GM12892 (cell line): Measurements from ENCODE around the gene KMT2B.

Experiments
- DNase-seq: peaks from one replicate; pipeline ENCODE4 v3.0.0; 2011; ENCODE audit not compliant: insufficient read length
- FAIRE-seq: peaks from 2 replicates; lab custom pipeline; 2011; peaks lifted over from hg19 to GRCh38; lab: Jason Lieb, UNC
- POLR2A ChIP-seq: IDR thresholded peaks from 2 replicates; pipeline ENCODE4 v1.6.1; 2011; ENCODE audit warnings: low read depth, low read length, control low read depth
- POLR2AphosphoS5 ChIP-seq: IDR thresholded peaks from 2 replicates; pipeline ENCODE4 v1.6.1; 2011; ENCODE audit warnings: low read depth, low read length, control low read depth
- TAF1 ChIP-seq: IDR thresholded peaks from 2 replicates; pipeline ENCODE4 v1.6.1; 2011; ENCODE audit warnings: low read depth, mild to moderate bottlenecking, control low read depth, low read length, borderline replicate concordance

Gene KMT2B

DNA sequence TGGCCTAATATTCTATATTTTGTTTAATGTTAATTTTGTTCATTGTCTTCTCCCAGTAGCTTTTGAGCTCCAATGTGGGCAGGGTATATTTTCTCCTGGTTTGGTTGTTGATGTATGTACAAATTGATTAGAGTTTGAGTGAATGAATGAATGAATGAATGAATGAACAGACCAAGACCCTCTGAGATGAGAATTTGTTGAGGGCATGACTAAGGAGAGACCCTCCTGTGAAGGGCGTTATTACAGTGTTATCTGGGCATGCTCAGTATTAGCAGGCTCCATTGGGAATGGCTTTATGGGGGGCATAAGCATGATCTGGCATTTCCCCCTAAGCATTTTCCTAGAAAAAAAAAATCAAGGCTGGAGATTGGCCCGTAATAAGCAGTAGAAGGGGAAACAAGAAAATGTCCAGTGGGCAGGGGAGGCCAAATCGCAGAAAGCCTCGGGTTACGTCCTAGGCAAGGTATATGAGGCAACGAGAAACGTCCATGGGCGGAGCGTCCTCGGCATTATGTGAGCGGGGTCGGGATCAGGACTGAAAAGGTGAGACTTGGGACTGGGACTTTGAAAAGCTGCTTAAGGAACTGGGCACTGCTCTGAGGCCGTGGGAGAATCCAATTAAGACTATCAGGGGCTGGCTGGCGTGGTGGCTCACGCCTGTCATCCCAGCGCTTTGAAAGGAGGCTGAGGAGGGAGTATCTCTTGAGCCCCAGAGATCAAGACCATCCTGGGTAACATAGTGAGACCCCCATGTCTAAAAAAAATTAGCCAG, 56.7 kb downstream of the KMT2B start:
- DNase-seq, result no peak
- TF ChIP-seq POLR2AphosphoS5 (no peak), POLR2A (no peak), TAF1 (no peak)
- FAIRE-seq, result no peak

- TF ChIP-seq POLR2AphosphoS5 (no peak), POLR2A (no peak), TAF1 (no peak)
- FAIRE-seq, result no peak
- no peak for DNase-seq
Measured at GRCh38 chr19:35775046-35775297, 57.2 kb downstream of the KMT2B start.

GRCh38 chr19:35775298-35776101, 57.7 kb downstream of the KMT2B start, which contains the start of gene ARHGAP33:
Gene ARHGAP33, plus strand, starts transcription at chr19:35775564. Its CDS starts 95 bp downstream, at chr19:35775659.
- DNase-seq (peak; percentile 98), FAIRE-seq (peak; percentile 88)
- TF ChIP-seq POLR2A (peak; percentile 67; the same call in 1 of the 2 replicates), TAF1 (no peak), POLR2AphosphoS5 (no peak)

GRCh38 chr19:35776102-35776788, 58.4 kb downstream of the KMT2B start:
- FAIRE-seq (peak; percentile 33), DNase-seq (no peak)

DNA sequence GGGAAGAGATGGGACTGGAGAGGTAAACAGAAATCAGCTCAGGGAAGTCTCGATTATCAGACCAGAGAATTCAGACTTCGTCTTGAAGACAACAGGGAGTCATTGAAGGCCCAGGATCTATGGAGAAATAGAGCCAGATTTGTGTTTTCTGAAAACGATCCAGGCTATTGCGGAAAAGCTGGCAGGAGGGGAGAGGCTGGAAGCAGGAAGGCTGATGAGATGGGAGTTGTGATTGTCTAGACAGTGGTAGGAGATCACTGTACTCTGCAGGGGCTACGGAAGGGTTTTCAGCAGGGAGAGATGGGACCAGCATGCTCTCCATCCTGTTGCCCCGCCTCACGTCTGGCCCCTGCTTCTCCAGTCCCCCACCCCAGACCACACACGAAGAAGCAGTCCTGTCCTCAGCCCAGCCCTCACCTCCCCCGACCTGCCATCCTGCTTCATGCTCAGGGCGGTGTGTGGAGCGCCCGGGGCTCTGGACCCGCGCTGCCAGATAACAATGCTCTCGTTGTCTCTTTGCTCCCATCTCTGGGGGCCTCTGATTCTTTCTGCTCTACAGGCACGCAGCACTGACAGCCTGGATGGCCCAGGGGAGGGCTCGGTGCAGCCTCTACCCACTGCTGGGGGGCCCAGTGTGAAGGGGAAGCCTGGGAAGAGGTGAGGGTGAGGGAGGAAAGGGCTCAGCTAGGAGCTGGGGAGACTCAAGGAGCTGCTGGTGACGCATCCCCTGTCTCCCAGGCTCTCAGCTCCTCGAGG, 59.5 kb downstream of the KMT2B start:
- no peak for TF ChIP-seq POLR2A
- no peak for TF ChIP-seq POLR2AphosphoS5
- TF ChIP-seq TAF1, result no peak
- DNase-seq, result no peak
- FAIRE-seq, result peak; percentile 36

More at GRCh38 chr19:35776102-35776788, 58.4 kb downstream of the KMT2B start:
- TF ChIP-seq POLR2AphosphoS5, result no peak
- no peak for TF ChIP-seq POLR2A
- no peak for TF ChIP-seq TAF1

DNA sequence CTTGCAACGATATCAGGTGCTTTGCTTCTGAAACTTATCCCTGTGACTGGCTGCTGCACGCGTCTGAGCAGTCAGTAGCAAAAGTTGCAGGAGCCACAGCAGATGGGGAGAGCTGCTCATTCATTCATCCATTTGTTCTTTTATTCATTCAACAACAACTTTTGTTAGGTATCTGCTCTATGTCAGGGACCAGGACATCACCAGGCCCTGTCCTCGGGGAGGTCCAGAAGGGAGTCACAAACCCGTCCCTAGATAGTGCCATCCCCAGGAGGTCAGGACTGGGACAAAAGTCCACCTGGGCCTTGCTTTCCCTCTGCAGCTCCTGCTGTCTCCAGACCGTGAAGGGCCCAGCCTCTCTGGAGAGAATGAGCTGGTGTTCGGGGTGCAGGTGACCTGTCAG, 60.2 kb downstream of the KMT2B start:
- no peak for DNase-seq
- TF ChIP-seq POLR2A, result no peak
- TF ChIP-seq POLR2AphosphoS5, result no peak
- no peak for TF ChIP-seq TAF1
- FAIRE-seq, result no peak

- DNase-seq (no peak), FAIRE-seq (no peak)
- TF ChIP-seq POLR2AphosphoS5 (no peak), TAF1 (no peak), POLR2A (no peak)
Measured at GRCh38 chr19:35779033-35779432, 61.2 kb downstream of the KMT2B start.

GRCh38 chr19:35780058-35780457, 62.3 kb downstream of the KMT2B start:
- DNase-seq, result no peak
- FAIRE-seq, result no peak
- TF ChIP-seq TAF1, result no peak
- no peak for TF ChIP-seq POLR2A
- no peak for TF ChIP-seq POLR2AphosphoS5

DNA sequence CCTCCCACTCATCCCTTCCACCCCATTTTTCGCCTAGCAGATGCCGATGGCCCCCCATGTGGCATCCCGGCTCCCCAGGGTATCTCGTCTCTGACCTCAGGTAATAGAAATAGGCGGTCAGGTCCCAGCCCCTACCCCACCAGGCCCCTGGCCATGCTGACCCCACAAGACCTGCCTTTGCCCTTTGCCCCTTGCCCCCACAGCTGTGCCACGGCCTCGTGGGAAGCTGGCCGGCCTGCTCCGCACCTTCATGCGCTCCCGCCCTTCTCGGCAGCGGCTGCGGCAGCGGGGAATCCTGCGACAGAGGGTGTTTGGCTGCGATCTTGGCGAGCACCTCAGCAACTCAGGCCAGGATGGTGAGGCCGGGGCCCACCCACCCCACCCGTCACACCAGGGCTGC, 62.9 kb downstream of the KMT2B start:
- no peak for DNase-seq
- TF ChIP-seq TAF1 (no peak), POLR2A (no peak), POLR2AphosphoS5 (no peak)
- no peak for FAIRE-seq

- TF ChIP-seq POLR2A, result no peak
- no peak for TF ChIP-seq TAF1
- no peak for TF ChIP-seq POLR2AphosphoS5
- DNase-seq (no peak), FAIRE-seq (no peak)
Measured at GRCh38 chr19:35781650-35782049, 63.8 kb downstream of the KMT2B start.

DNA sequence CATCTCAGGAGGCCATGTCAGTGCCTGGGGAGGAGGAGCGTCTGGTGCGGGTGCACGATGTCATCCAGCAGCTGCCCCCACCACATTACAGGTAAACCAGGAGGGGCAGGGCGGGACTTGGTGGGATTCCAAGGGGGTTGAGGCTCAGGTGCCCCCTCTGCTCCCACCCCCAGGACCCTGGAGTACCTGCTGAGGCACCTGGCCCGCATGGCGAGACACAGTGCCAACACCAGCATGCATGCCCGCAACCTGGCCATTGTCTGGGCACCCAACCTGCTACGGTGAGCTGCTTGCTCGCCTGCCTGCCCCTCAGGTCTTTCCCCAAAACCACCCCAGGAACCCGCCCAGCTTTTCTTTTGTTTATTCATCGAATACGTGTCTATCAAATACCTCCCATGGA, 64.8 kb downstream of the KMT2B start:
- TF ChIP-seq TAF1 (no peak), POLR2A (no peak)
- FAIRE-seq (no peak), DNase-seq (no peak)
